ENCODE measurements around the gene MIA2. TPM values are rescaled to one million over a fixed set of nuclear protein-coding genes. Genes with fewer than 3 reads are reported as not detected.

The MIA2 gene
- total RNA-seq, result 10 to 100 TPM; 43.6 to 46.8 TPM

GRCh38 chr14:39233680-39234326, at the start of gene MIA2:
TSS of gene MIA2 (plus strand) at chr14:39233915. CDS start at chr14:39234115, 200 bp downstream.
- H3K36me3 ChIP-seq (replicated peaks in 1 of 2; ENCODE audit: insufficient read depth in 1 of 2, low read depth in 2 of 2), result no peaks in the 10 kb centered on the region
- no peak for TF ChIP-seq POLR2A (IDR thresholded peaks at IDR 0.05)
- no peak for TF ChIP-seq CTCF (IDR thresholded peaks at IDR 0.05)
- intact Hi-C loops (cut with DNase I), result no loop called here
- H3K4me1 ChIP-seq, result peaks cover 10% of the 10 kb centered on the region
- ATAC-seq (peak; percentile 82), DNase-seq (no peak)
- H3K9me3 ChIP-seq, result no peaks in the 10 kb centered on the region
- WGBS, 2 donors, result 16 to 22% methylated on average over 7 of the region's 7 CpGs
- H3K4me3 ChIP-seq, result peak within 1 kb of the TSS; percentile 3 to 30
- H3K27ac ChIP-seq, result peak within 1 kb of the TSS; percentile 19 to 82 (median 59)
- H3K27me3 ChIP-seq, result no peaks in the 10 kb centered on the region

- H3K4me1 ChIP-seq, result no peaks in the 10 kb centered on the region
- H3K4me3 ChIP-seq, result no peak overlapping the region
- intact Hi-C loops (cut with DNase I), result no loop called here
- no peaks in the 10 kb centered on the region for H3K27me3 ChIP-seq
- no peak for DNase-seq
- no peak for TF ChIP-seq CTCF (IDR thresholded peaks at IDR 0.05)
- no peak for TF ChIP-seq POLR2A (IDR thresholded peaks at IDR 0.05)
- no peak overlapping the region for H3K27ac ChIP-seq
- WGBS, 2 donors, result 93 to 96% methylated on average over 4 of the region's 4 CpGs
- no peak for ATAC-seq
- peaks cover 17 to 25% of the 10 kb centered on the region in 2 donors for H3K36me3 ChIP-seq (replicated peaks in 1 of 2; ENCODE audit: insufficient read depth in 1 of 2, low read depth in 2 of 2)
- H3K9me3 ChIP-seq, result no peaks in the 10 kb centered on the region
These were observed 49.0 kb upstream of the MIA2 start for GRCh38 chr14:39184628-39185255.

GRCh38 chr14:39185256-39186049, 48.3 kb upstream of the MIA2 start:
- no peak for TF ChIP-seq CTCF (IDR thresholded peaks at IDR 0.05)
- TF ChIP-seq POLR2A (IDR thresholded peaks at IDR 0.05), result no peak
- H3K27ac ChIP-seq, result no peak overlapping the region
- H3K36me3 ChIP-seq (replicated peaks in 1 of 2; ENCODE audit: insufficient read depth in 1 of 2, low read depth in 2 of 2), result peaks cover 13 to 18% of the 10 kb centered on the region in 2 donors
- H3K4me3 ChIP-seq, result no peak overlapping the region
- WGBS, 2 donors, result 87 to 92% methylated on average over 5 of the region's 5 CpGs
- no peaks in the 10 kb centered on the region for H3K9me3 ChIP-seq
- H3K4me1 ChIP-seq, result no peaks in the 10 kb centered on the region
- intact Hi-C loops (cut with DNase I), result no loop called here
- no peak for DNase-seq
- no peak for ATAC-seq
- H3K27me3 ChIP-seq, result no peaks in the 10 kb centered on the region

- no peaks in the 10 kb centered on the region for H3K9me3 ChIP-seq
- H3K27me3 ChIP-seq, result no peaks in the 10 kb centered on the region
- 86 to 89% methylated on average over 2 to 4 of the region's 4 CpGs for WGBS, 2 donors
- DNase-seq (no peak), ATAC-seq (no peak)
- no peak for TF ChIP-seq CTCF (IDR thresholded peaks at IDR 0.05)
- no peak for TF ChIP-seq POLR2A (IDR thresholded peaks at IDR 0.05)
- H3K27ac ChIP-seq, result no peak overlapping the region
- no peaks in the 10 kb centered on the region for H3K4me1 ChIP-seq
- intact Hi-C loops (cut with DNase I), result no loop called here
- peaks cover 0 to 4% of the 10 kb centered on the region in 2 donors for H3K36me3 ChIP-seq (replicated peaks in 1 of 2; ENCODE audit: insufficient read depth in 1 of 2, low read depth in 2 of 2)
- H3K4me3 ChIP-seq, result no peak overlapping the region
These were observed 46.7 kb upstream of the MIA2 start for GRCh38 chr14:39186941-39187525.

All from body of pancreas (tissue), 4 donors.